ENCODE measurements around the gene HABP4. TPM values are rescaled to one million over a fixed set of nuclear protein-coding genes. Genes with fewer than 3 reads are reported as not detected.

HABP4 gene
- total RNA-seq, 1 experiment from 2014 or later = 21.0 TPM

DNA sequence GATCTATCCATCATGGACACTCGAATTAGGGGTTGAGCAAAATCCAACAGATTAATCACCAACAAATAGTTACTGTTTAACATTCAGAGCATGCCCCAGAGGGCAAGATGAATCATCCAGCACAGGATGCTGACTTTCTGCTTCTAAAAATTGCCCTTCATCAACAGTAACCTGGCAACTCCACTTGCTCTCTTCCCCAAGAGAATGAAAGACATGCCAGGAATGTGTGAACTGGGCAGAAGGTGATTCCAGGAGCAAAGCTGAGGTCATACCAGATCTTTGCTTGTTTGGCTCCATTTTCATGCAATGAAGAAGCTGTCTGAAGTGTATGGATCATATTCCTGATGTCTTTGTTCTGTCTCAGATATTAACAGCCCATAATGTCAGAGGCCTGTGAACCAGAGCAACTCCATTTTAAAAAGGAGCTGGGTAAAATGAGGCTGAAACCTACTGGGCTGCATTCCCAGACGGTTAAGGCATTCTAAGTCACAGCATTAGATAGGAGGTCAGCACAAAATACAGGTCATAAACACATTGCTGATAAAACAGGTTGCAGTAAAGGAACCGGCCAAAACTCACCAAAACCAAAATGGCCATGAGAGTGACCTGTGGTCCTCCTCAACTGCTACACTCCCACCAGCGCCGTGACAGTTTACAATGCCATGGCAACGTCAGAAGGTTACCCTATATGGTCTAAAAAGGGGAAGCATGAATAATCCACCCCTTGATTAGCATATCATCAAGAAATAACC is 29.3 kb upstream of the HABP4 start (continued):
- peak; percentile 84 for TF ChIP-seq SIN3A (IDR thresholded peaks at IDR 0.05; ENCODE audit: low read depth)
- peak; percentile 53; the same call in 1 of the 2 replicates for TF ChIP-seq POLR2AphosphoS5 (IDR thresholded peaks at IDR 0.05; ENCODE audit: low read depth, low read length)
- TF ChIP-seq EGR1 (IDR thresholded peaks at IDR 0.05; ENCODE audit: low read depth) = peak; percentile 28; the same call in 1 of the 2 replicates
- no peak for TF ChIP-seq ZFX (IDR thresholded peaks at IDR 0.05)

DNA sequence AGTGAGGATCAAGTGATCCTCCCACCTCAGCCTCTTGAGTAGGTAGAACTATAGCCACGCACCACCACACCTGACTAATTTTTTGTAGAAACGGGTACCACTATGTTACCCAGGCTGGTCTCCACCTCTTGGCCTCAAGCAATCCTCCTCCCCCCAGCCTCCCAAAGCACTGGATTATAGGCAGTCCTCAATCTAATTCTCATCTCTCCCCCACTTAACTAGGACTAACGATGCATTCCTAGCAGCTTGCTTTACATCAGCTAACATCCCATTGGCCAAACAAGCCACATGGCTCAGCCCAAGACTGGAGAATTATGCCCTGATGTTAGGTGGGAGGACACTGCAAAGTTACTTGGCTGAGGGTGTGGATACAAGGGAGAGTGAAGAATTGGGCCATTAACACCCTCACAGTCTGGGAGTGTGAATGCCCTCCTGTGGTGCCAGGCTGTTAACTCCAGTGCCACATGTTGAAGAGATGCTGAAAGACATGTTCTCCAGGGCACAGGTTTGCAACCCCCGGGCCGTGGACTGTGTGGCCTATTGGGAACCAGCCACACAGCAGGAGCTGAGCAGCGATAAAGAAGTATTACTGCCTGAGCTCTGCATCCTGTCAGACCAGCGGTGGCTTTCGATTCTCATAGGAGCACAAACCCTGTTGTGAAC is 26.5 kb upstream of the HABP4 start:
- no peak overlapping the region for H3K4me3 ChIP-seq (replicated peaks in 1 of 2; ENCODE audit: low read depth in 1 of 2, low read length in 2 of 2)
- H3K4me1 ChIP-seq (ENCODE audit: control insufficient read depth in 1 of 2, insufficient read depth in 2 of 2, low read length in 2 of 2) = peaks cover 22 to 37% of the 10 kb centered on the region in 2 experiments
- ATAC-seq (no peak), DNase-seq (ENCODE audit: low read depth, low spot score) (no peak)
- no peaks in the 10 kb centered on the region for H4K20me1 ChIP-seq (ENCODE audit: insufficient read depth)
- RAD21 ChIA-PET (ENCODE audit: low non-redundant PET in 1 of 2, low total read pairs in 2 of 2, uncharacterized antibody in 2 of 2, unreplicated experiment in 2 of 2) = no interaction called here
- BruUV-seq (replicated peaks) = no TSS peak
- POLR2A ChIA-PET = no interaction called here
- no peak overlapping the region for H3K27ac ChIP-seq (ENCODE audit: low read depth, low read length)
- intact Hi-C loops (cut with micrococcal nuclease) = no loop called here
- H2AFZ ChIP-seq (ENCODE audit: low read depth, low read length, poor library complexity, severe bottlenecking) = peak overlapping the region; percentile 21
- H3K9me2 ChIP-seq (ENCODE audit: insufficient read depth) = no peaks in the 10 kb centered on the region
- TF ChIP-seq, protein P1, sequence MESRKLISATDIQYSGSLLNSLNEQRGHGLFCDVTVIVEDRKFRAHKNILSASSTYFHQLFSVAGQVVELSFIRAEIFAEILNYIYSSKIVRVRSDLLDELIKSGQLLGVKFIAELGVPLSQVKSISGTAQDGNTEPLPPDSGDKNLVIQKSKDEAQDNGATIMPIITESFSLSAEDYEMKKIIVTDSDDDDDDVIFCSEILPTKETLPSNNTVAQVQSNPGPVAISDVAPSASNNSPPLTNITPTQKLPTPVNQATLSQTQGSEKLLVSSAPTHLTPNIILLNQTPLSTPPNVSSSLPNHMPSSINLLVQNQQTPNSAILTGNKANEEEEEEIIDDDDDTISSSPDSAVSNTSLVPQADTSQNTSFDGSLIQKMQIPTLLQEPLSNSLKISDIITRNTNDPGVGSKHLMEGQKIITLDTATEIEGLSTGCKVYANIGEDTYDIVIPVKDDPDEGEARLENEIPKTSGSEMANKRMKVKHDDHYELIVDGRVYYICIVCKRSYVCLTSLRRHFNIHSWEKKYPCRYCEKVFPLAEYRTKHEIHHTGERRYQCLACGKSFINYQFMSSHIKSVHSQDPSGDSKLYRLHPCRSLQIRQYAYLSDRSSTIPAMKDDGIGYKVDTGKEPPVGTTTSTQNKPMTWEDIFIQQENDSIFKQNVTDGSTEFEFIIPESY (IDR thresholded peaks at IDR 0.05; ENCODE audit: extremely low read depth, insufficient replicate concordance, low read length) = no peak
- TF ChIP-seq, protein P2, sequence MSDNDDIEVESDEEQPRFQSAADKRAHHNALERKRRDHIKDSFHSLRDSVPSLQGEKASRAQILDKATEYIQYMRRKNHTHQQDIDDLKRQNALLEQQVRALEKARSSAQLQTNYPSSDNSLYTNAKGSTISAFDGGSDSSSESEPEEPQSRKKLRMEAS (IDR thresholded peaks at IDR 0.05) = no peak
- TF ChIP-seq RAD21 (IDR thresholded peaks at IDR 0.05; ENCODE audit: low read depth) (no peak), POLR2AphosphoS5 (IDR thresholded peaks at IDR 0.05; ENCODE audit: low read depth, low read length) (no peak)
- no peaks in the 10 kb centered on the region for H3K36me3 ChIP-seq (ENCODE audit: control insufficient read depth in 1 of 2, insufficient read depth in 2 of 2, low read length in 2 of 2)
- no peaks in the 10 kb centered on the region for H3K9me3 ChIP-seq (ENCODE audit: control insufficient read depth in 1 of 2, insufficient read depth in 1 of 2, low read depth in 1 of 2, low read length in 2 of 2)
- no peak overlapping the region for H3K9ac ChIP-seq (ENCODE audit: low read length)
- no peak overlapping the region for H3K4me2 ChIP-seq (ENCODE audit: low read length)
- no peaks in the 10 kb centered on the region for H3K27me3 ChIP-seq (ENCODE audit: insufficient read depth, low read length)
- CTCF ChIA-PET = no interaction called here
- H3K79me2 ChIP-seq (ENCODE audit: insufficient read depth, low read length) = no peaks in the 10 kb centered on the region

Measured in HCT116 (cell line).